ENCODE results near the gene RBM4B. TPM values are rescaled to one million over a fixed set of nuclear protein-coding genes. Genes with fewer than 3 reads are reported as not detected.

The RBM4B gene
- total and polyA plus RNA-seq, 2 of the 4 experiments (the other 2 are of a cell fraction): 23.1 to 26.7 TPM

DNA sequence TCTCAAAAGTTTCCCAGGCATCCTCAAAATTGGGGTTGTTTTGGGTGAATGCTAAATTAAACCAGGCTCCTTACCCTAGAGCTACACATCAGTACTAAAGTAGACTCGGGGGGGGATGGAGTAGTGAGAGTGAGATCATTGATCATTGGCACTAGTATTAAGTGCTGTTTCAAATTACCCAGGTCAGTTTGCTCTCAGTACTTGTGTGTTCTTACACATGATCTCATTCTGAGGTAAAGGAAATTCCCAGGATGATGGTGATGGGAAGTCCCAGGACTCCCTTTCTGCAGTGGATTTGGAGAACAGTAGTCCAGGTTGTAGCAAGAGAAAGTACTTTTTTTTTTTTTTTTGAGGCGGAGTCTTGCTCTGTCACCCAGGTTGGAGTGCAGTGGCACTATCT, 26.7 kb downstream of the RBM4B start:
- H4K20me1 ChIP-seq (ENCODE audit: insufficient read depth, low read length): peaks cover 61% of the 10 kb centered on the region

More for the DNA sequence above, 26.7 kb downstream of the RBM4B start:
- dilution Hi-C loops (cut with HindIII; ENCODE audit: low sequenced_read_pairs, unreplicated experiment) (no loop called here), in situ Hi-C loops (cut with MboI; ENCODE audit: low sequenced_read_pairs) (no loop called here), intact Hi-C loops (cut with micrococcal nuclease) (no loop called here)
- Histone ChIP-seq H2BK15ac (ENCODE audit: low read depth, low read length) (no peak overlapping the region), H4K8ac (ENCODE audit: low read depth in 2 of 2, low read length in 2 of 2) (no peak overlapping the region), H3K9me3 (ENCODE audit: control insufficient read depth, insufficient read depth, low read length) (no peaks in the 10 kb centered on the region), H4K91ac (ENCODE audit: insufficient read depth, low read depth, low read length) (no peak overlapping the region), H2AK9ac (replicated peaks; ENCODE audit: low read depth, low read length, poor library complexity) (no peak overlapping the region), H4K5ac (ENCODE audit: low read depth, low read length) (no peak overlapping the region), H2AK5ac (ENCODE audit: low read depth, low read length) (no peak overlapping the region), H3K79me1 (ENCODE audit: low read depth in 1 of 2, low read length in 2 of 2) (peaks cover 43 to 76% of the 10 kb centered on the region in 2 experiments), H3K18ac (ENCODE audit: low read depth, low read length) (no peak overlapping the region), H3K56ac (ENCODE audit: extremely low read depth, insufficient read depth, low read length) (no peak overlapping the region), H2BK20ac (ENCODE audit: low read depth, low read length) (no peak overlapping the region), H3K9me1 (ENCODE audit: insufficient read depth, low read length) (peaks cover 15% of the 10 kb centered on the region), H3K14ac (replicated peaks; ENCODE audit: low read depth, low read length) (no peak overlapping the region), H3K23ac (ENCODE audit: low read depth, low read length) (no peak overlapping the region), H3K36me3 (ENCODE audit: control insufficient read depth, insufficient read depth, low read length) (peaks cover 46% of the 10 kb centered on the region), H3K4me3 (ENCODE audit: insufficient read depth, low read depth, low read length) (no peak overlapping the region), H3K27me3 (ENCODE audit: control insufficient read depth, insufficient read depth, low read length) (no peaks in the 10 kb centered on the region), H3K4ac (ENCODE audit: low read depth, low read length) (no peak overlapping the region), H2AFZ (replicated peaks; ENCODE audit: low read length, poor library complexity) (no peak overlapping the region), H3K4me1 (ENCODE audit: control insufficient read depth, insufficient read depth, low read length) (peaks cover under 1% of the 10 kb centered on the region; the same call in 1 of the 2 replicates), H3K4me2 (ENCODE audit: low read depth, low read length) (no peak overlapping the region), H2BK120ac (ENCODE audit: low read depth, low read length) (no peak overlapping the region), H3K27ac (ENCODE audit: insufficient read depth, low read length) (no peak overlapping the region), H2BK5ac (ENCODE audit: low read depth, low read length, poor library complexity, severe bottlenecking) (no peak overlapping the region), H3K9ac (ENCODE audit: low read depth, low read length) (no peak overlapping the region)
- ATAC-seq (ENCODE audit: low read depth) (no peak), DNase-seq (peak; percentile 66)
- POLR2A ChIA-PET (ENCODE audit: unreplicated experiment): no interaction called here
- CTCF ChIA-PET: no interaction called here
- no TSS peak for BruUV-seq (replicated peaks)
- WGBS, 2 experiments (ENCODE audit: extremely low coverage in 2 of 2, insufficient read length in 1 of 2): no CpG with 5 or more reads among the region's 2 CpGs
- TF ChIP-seq FOS (IDR thresholded peaks at IDR 0.05; ENCODE audit: low read depth, low read length) (no peak), MAFK (IDR thresholded peaks at IDR 0.05; ENCODE audit: low read depth, low read length) (no peak), CHD1 (IDR thresholded peaks at IDR 0.05; ENCODE audit: low read depth, low read length) (no peak), NFE2L2 (IDR thresholded peaks at IDR 0.05; ENCODE audit: low read depth, low read length) (no peak), SMC3 (IDR thresholded peaks at IDR 0.05; ENCODE audit: low read depth, low read length) (no peak), CEBPB (IDR thresholded peaks at IDR 0.05; ENCODE audit: low read depth, low read length) (no peak), RAD21 (IDR thresholded peaks at IDR 0.05; ENCODE audit: low read length) (no peak), POLR2A (IDR thresholded peaks at IDR 0.05; ENCODE audit: low read depth, low read length) (no peak), RCOR1 (IDR thresholded peaks at IDR 0.05; ENCODE audit: insufficient replicate concordance, low read length) (no peak), BHLHE40 (IDR thresholded peaks at IDR 0.05; ENCODE audit: low read depth, low read length) (no peak), MAZ (IDR thresholded peaks at IDR 0.05; ENCODE audit: borderline replicate concordance, low read depth, low read length) (no peak), MXI1 (IDR thresholded peaks at IDR 0.05; ENCODE audit: borderline replicate concordance, low read depth, low read length) (no peak), RFX5 (IDR thresholded peaks at IDR 0.05; ENCODE audit: low read depth, low read length) (no peak)
- TF ChIP-seq, protein P1, sequence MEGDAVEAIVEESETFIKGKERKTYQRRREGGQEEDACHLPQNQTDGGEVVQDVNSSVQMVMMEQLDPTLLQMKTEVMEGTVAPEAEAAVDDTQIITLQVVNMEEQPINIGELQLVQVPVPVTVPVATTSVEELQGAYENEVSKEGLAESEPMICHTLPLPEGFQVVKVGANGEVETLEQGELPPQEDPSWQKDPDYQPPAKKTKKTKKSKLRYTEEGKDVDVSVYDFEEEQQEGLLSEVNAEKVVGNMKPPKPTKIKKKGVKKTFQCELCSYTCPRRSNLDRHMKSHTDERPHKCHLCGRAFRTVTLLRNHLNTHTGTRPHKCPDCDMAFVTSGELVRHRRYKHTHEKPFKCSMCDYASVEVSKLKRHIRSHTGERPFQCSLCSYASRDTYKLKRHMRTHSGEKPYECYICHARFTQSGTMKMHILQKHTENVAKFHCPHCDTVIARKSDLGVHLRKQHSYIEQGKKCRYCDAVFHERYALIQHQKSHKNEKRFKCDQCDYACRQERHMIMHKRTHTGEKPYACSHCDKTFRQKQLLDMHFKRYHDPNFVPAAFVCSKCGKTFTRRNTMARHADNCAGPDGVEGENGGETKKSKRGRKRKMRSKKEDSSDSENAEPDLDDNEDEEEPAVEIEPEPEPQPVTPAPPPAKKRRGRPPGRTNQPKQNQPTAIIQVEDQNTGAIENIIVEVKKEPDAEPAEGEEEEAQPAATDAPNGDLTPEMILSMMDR (conservative IDR thresholded peaks at IDR 0.05; ENCODE audit: low read depth, low read length): no peak
- TF ChIP-seq, protein P2, sequence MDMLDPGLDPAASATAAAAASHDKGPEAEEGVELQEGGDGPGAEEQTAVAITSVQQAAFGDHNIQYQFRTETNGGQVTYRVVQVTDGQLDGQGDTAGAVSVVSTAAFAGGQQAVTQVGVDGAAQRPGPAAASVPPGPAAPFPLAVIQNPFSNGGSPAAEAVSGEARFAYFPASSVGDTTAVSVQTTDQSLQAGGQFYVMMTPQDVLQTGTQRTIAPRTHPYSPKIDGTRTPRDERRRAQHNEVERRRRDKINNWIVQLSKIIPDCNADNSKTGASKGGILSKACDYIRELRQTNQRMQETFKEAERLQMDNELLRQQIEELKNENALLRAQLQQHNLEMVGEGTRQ (IDR thresholded peaks at IDR 0.05; ENCODE audit: low read depth, low read length): no peak
- TF ChIP-seq, protein P3, sequence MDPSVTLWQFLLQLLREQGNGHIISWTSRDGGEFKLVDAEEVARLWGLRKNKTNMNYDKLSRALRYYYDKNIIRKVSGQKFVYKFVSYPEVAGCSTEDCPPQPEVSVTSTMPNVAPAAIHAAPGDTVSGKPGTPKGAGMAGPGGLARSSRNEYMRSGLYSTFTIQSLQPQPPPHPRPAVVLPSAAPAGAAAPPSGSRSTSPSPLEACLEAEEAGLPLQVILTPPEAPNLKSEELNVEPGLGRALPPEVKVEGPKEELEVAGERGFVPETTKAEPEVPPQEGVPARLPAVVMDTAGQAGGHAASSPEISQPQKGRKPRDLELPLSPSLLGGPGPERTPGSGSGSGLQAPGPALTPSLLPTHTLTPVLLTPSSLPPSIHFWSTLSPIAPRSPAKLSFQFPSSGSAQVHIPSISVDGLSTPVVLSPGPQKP (IDR thresholded peaks at IDR 0.05; ENCODE audit: borderline replicate concordance, low read depth, low read length): no peak
